Prostate gland (tissue), 2 donors: Measurements from ENCODE around the gene TJP1. TPM values are rescaled to one million over a fixed set of nuclear protein-coding genes. Genes with fewer than 3 reads are reported as not detected.

Experiments
- DNase-seq: peaks from one replicate; pipeline ENCODE4 v3.0.0-alpha.2; 2019; ENCODE audit warnings: low spot score
- H3K27ac ChIP-seq, 2 donors: fragments of 200-600 bp; sonication (generic); 2 replicates each; pipeline ENCODE4 v1.5.1; 2017 to 2019
- H3K27me3 ChIP-seq: fragments of 200-600 bp; sonication (generic); replicated peaks from 2 replicates; pipeline ENCODE4 v1.5.1; 2019; ENCODE audit not compliant: insufficient read depth
- H3K36me3 ChIP-seq, 2 donors: fragments of 200-600 bp; sonication (generic); 1 replicate in 1 of 2; 2 replicates in 1 of 2; pipeline versions ENCODE4 v1.5.1 to v1.8.1; 2017 to 2019
- H3K4me1 ChIP-seq: fragments of 200-600 bp; sonication (generic); replicated peaks from 2 replicates; pipeline ENCODE4 v1.5.1; 2019
- H3K4me3 ChIP-seq, 2 donors: fragments of 200-600 bp; sonication (generic); 2 replicates each; pipeline ENCODE4 v1.5.1; 2017 to 2019
- H3K9me3 ChIP-seq: fragments of 200-600 bp; sonication (generic); 2 replicates; pipeline ENCODE4 v1.5.1; 2017
- CTCF ChIP-seq, 4 experiments: fragments of 200-600 bp in 2 of 4; fragments of 450-650 bp in 2 of 4; sonication (generic) in 2 of 4; IDR thresholded peaks; 1 replicate in 3 of 4; 2 replicates in 1 of 4; pipeline ENCODE4 v1.5.1; 2016 to 2019; ENCODE audit warnings: antibody characterized with exemption in 4 of 4, mild to moderate bottlenecking in 2 of 4, moderate library complexity in 2 of 4
- POLR2A ChIP-seq: fragments of 450-650 bp; IDR thresholded peaks from one replicate; pipeline ENCODE4 v1.6.1; 2016; ENCODE audit warnings: antibody characterized with exemption, mild to moderate bottlenecking
- POLR2AphosphoS5 ChIP-seq: sonication (generic); formaldehyde crosslinking; IDR thresholded peaks from one replicate; pipeline ENCODE4 v1.6.1; 2017; ENCODE audit warnings: antibody characterized with exemption
- WGBS: methylation state at CpG from one replicate; pipeline ENCODE4 v1.1.5; 2018; 5-methylcytosine and 5-hydroxymethylcytosine counted together
- intact Hi-C: fragments of 100-400 bp; cut with DNase I; formaldehyde crosslinking; loops from one replicate; pipeline ENCODE4 v1.14.2; 2022
- total RNA-seq, 2 donors: library from RNA; depleted of rRNA; stranded (reverse); fragments of >200 nt; gene quantifications; one replicate each; pipeline ENCODE4 v1.1.0, GENCODE V29; 2016

Gene TJP1
- total RNA-seq, 2 donors from 2014 or later: 88.4 to 216 TPM

GRCh38 chr15:29687204-29687815 lies 135.0 kb downstream of the TJP1 start:
- intact Hi-C loops: no loop called here
- H3K9me3 ChIP-seq: no peaks in the 10 kb centered on the region
- no peaks in the 10 kb centered on the region for H3K27me3 ChIP-seq
- no peaks in the 10 kb centered on the region for H3K36me3 ChIP-seq
- DNase-seq: no peak
- H3K27ac ChIP-seq: no peak overlapping the region
- 53% methylated on average over 15 of the region's 15 CpGs for WGBS
- H3K4me1 ChIP-seq: no peaks in the 10 kb centered on the region
- TF ChIP-seq CTCF (IDR thresholded peaks at IDR 0.05): no peak
- no peak for TF ChIP-seq POLR2A
- TF ChIP-seq POLR2AphosphoS5: no peak
- H3K4me3 ChIP-seq: no peak overlapping the region

- intact Hi-C loops: no loop called here
- H3K4me3 ChIP-seq: no peak overlapping the region
- TF ChIP-seq POLR2AphosphoS5: no peak
- TF ChIP-seq POLR2A: no peak
- TF ChIP-seq CTCF (IDR thresholded peaks at IDR 0.05): no peak
- no peak overlapping the region for H3K27ac ChIP-seq
- DNase-seq: no peak
- H3K27me3 ChIP-seq: no peaks in the 10 kb centered on the region
- H3K36me3 ChIP-seq: no peaks in the 10 kb centered on the region
- H3K4me1 ChIP-seq: no peaks in the 10 kb centered on the region
- H3K9me3 ChIP-seq: no peaks in the 10 kb centered on the region
- WGBS: 64% methylated on average over 8 of the region's 8 CpGs
Observed at GRCh38 chr15:29686445-29687203, 135.6 kb downstream of the TJP1 start.

GRCh38 chr15:29686079-29686425 lies 136.2 kb downstream of the TJP1 start:
- no peaks in the 10 kb centered on the region for H3K4me1 ChIP-seq
- no peaks in the 10 kb centered on the region for H3K9me3 ChIP-seq
- H3K4me3 ChIP-seq: no peak overlapping the region
- no peak for TF ChIP-seq CTCF (IDR thresholded peaks at IDR 0.05)
- no peak for TF ChIP-seq POLR2A
- TF ChIP-seq POLR2AphosphoS5: no peak
- intact Hi-C loops: no loop called here
- no peak overlapping the region for H3K27ac ChIP-seq
- H3K27me3 ChIP-seq: no peaks in the 10 kb centered on the region
- WGBS: 90% methylated on average over 4 of the region's 4 CpGs
- DNase-seq: no peak
- no peaks in the 10 kb centered on the region for H3K36me3 ChIP-seq

- no peak for TF ChIP-seq CTCF (IDR thresholded peaks at IDR 0.05)
- no peak overlapping the region for H3K27ac ChIP-seq
- DNase-seq: no peak
- no peaks in the 10 kb centered on the region for H3K9me3 ChIP-seq
- no peak overlapping the region for H3K4me3 ChIP-seq
- H3K4me1 ChIP-seq: no peaks in the 10 kb centered on the region
- intact Hi-C loops: no loop called here
- H3K36me3 ChIP-seq: no peaks in the 10 kb centered on the region
- 81% methylated on average over 20 of the region's 20 CpGs for WGBS
- no peaks in the 10 kb centered on the region for H3K27me3 ChIP-seq
Observed at GRCh38 chr15:29685156-29686078, 136.9 kb downstream of the TJP1 start.
